Measurements from ENCODE around the gene ST14. TPM values are rescaled to one million over a fixed set of nuclear protein-coding genes. Genes with fewer than 3 reads are reported as not detected.
"Not testable (repeated sequence)": the region's sequence is repeated elsewhere in the genome, so short reads cannot be mapped to it uniquely, and the experiment has no call there.

Gene ST14
- total RNA-seq, 1 donor, result under 0.01 TPM

DNA sequence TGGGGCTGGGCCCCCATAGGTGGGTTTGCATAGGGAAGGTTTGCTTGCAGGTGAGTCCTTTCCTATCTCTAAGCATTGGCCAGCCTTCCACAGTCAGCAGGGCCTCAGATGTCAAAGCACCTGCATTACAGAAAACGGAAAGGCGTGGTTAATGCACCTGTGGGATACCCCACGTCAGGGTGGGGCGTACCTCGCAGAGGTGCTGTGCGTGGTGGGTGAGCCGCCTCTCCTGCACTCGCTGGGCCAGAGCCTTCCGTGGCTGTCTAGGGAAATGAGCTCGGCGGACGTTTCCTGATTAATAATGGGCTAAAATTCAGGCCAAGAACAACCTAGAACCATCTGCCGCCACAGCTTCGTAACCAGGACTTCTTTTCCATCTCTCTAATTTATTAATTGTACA lies 32.3 kb downstream of the ST14 start:
- no peak overlapping the region for H3K4me3 ChIP-seq (ENCODE audit: low read depth, low read length)
- TF ChIP-seq, protein P1, sequence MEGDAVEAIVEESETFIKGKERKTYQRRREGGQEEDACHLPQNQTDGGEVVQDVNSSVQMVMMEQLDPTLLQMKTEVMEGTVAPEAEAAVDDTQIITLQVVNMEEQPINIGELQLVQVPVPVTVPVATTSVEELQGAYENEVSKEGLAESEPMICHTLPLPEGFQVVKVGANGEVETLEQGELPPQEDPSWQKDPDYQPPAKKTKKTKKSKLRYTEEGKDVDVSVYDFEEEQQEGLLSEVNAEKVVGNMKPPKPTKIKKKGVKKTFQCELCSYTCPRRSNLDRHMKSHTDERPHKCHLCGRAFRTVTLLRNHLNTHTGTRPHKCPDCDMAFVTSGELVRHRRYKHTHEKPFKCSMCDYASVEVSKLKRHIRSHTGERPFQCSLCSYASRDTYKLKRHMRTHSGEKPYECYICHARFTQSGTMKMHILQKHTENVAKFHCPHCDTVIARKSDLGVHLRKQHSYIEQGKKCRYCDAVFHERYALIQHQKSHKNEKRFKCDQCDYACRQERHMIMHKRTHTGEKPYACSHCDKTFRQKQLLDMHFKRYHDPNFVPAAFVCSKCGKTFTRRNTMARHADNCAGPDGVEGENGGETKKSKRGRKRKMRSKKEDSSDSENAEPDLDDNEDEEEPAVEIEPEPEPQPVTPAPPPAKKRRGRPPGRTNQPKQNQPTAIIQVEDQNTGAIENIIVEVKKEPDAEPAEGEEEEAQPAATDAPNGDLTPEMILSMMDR (IDR thresholded peaks at IDR 0.05; ENCODE audit: insufficient read depth, low read depth, low read length), result no peak
- DNase-seq (ENCODE audit: low read depth), result no peak

DNA sequence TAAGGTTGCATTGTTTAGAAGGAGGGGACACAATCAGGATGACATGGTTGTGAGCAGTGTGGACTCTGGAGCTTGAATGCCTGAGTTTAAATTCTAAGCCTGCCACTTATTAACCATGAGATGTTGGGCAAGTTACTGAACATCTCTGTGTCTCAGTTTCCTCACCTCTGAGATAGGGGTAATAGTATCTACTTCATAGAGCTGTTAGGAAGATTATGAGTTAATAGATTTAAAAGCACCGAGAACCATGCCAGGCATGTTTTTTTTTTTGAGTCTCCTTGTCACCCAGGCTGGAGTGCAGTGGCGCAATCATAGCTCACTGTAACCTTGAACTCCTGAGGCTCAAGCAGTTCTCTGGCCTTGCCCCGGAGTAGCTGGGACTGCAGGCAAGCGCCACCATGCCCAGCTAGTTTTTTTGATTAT lies 33.3 kb downstream of the ST14 start:
- TF ChIP-seq, protein P1 (IDR thresholded peaks at IDR 0.05; ENCODE audit: insufficient read depth, low read depth, low read length), result no peak
- H3K4me3 ChIP-seq (ENCODE audit: low read depth, low read length), result no peak overlapping the region
- no peak for DNase-seq (ENCODE audit: low read depth)

DNA sequence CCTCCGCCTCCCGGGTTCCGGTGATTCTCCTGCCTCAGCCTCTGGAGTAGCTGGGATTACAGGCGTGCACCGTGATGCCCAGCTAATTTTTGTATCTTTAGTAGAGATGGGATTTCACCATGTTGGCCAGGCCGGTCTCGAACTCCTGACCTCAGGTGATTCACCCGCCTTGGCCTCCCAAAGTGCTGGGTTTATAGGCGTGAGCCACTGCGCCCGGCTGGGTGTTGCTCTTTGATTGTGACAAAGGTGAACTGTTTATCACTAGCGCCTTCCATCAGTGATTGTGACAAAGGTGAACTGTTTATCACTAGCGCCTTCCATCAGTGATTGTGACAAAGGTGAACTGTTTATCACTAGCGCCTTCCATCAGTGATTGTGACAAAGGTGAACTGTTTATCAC lies 34.0 kb downstream of the ST14 start:
- not testable (repeated sequence) for DNase-seq (ENCODE audit: low read depth)

DNA sequence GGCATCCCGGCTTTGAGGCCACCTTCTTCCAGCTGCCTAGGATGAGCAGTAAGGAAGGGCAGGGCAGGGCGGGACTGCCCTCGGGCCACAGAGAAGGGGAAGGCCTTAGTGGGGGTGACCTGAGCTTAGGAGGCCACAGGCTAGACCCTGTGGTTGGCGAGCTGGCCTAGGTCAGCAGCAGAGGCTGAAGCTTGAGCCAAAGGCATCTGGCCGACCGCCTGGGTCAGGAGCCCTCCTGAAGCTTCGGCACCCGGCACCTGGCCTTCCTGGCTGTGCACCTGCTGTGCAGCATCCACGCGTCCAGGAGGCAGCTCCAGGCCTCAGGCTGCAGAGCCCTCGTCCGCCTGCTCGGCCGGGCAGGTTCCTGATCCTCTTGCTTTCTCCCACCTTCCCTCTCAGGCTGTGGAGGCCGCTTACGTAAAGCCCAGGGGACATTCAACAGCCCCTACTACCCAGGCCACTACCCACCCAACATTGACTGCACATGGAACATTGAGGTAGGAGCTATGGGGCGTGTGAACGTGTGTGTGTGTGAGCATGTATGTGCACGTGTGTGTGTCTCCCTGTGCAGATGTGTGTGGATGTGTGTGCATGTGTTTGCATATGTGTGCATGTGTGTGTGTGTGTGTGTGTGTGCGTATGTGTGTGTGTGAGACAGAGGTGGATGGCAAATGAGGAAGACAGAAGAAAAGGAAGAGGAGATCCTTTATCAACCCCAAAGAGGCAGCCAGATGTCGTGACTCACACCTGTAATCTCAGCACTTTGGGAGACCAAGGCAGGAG lies 34.9 kb downstream of the ST14 start:
- no peak for DNase-seq (ENCODE audit: low read depth)
- TF ChIP-seq, protein P1 (IDR thresholded peaks at IDR 0.05; ENCODE audit: insufficient read depth, low read depth, low read length), result no peak
- no peak overlapping the region for H3K4me3 ChIP-seq (ENCODE audit: low read depth, low read length)

More for the DNA sequence above, 34.0 kb downstream of the ST14 start:
- H3K4me3 ChIP-seq (ENCODE audit: low read depth, low read length), result not testable (repeated sequence)

DNA sequence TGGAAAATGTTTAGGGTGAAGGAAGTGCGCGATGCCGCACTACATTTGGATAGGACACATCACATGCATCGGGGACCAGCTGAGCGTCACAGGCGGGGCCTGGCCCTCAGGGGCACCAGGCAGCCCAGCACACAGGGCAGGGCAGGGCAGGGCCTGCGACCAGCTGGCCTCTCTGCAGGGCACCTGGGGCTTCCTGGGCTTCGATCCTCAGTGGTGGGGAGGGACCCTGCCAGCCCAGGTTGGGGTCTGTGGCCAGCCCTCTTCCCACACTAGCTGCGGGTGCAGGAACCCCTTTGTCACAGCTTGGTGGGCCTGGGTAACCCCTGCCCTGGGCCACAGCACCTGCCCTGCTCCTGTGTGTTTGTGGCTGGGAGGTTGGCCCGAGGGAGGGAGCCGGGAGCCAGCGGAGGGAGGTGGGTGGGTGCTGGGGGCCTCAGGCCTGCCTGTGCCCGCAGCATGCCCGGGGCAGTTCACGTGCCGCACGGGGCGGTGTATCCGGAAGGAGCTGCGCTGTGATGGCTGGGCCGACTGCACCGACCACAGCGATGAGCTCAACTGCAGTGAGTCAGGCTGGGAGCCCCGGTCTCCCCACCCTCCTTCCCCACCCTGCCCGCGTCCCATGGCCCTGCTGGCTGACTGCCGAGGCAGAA lies 37.9 kb downstream of the ST14 start:
- DNase-seq (ENCODE audit: low read depth), result no peak
- TF ChIP-seq, protein P1 (IDR thresholded peaks at IDR 0.05; ENCODE audit: insufficient read depth, low read depth, low read length), result no peak
- H3K4me3 ChIP-seq (ENCODE audit: low read depth, low read length), result no peak overlapping the region

DNA sequence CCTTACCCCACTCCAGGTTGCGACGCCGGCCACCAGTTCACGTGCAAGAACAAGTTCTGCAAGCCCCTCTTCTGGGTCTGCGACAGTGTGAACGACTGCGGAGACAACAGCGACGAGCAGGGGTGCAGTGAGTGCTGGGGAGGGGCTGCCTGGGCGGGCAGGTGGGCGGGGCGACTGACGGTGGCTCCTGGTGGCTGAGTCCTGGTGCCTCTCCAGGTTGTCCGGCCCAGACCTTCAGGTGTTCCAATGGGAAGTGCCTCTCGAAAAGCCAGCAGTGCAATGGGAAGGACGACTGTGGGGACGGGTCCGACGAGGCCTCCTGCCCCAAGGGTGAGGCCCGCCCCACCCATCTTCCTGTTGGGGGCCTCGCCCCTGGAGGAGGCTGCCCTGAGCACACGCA lies 38.7 kb downstream of the ST14 start:
- TF ChIP-seq, protein P1 (IDR thresholded peaks at IDR 0.05; ENCODE audit: insufficient read depth, low read depth, low read length), result no peak
- DNase-seq (ENCODE audit: low read depth), result no peak
- no peak overlapping the region for H3K4me3 ChIP-seq (ENCODE audit: low read depth, low read length)

DNA sequence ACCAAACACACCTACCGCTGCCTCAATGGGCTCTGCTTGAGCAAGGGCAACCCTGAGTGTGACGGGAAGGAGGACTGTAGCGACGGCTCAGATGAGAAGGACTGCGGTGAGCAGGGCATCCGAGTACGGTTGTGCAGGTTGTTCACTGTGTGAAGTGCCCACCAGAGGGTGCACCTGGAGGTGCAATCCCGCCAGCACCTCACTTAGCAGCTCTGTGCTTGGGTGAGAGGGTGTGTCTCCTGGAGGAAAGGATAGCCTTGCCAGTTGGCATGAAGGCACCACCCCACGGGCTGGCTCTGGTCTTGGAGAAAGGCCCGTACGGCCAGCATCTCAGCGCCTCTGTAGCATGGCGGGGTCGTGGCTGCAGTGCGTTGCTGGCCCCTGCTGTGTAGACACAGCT lies 39.4 kb downstream of the ST14 start:
- TF ChIP-seq, protein P1 (IDR thresholded peaks at IDR 0.05; ENCODE audit: insufficient read depth, low read depth, low read length), result no peak
- no peak for DNase-seq (ENCODE audit: low read depth)
- H3K4me3 ChIP-seq (ENCODE audit: low read depth, low read length), result no peak overlapping the region

Data from fibroblast of villous mesenchyme (primary cell).